Psoas muscle (tissue), 8 donors: Measurements from ENCODE around the gene GPD1. TPM values are rescaled to one million over a fixed set of nuclear protein-coding genes. Genes with fewer than 3 reads are reported as not detected.

Experiments
- ATAC-seq, 4 donors: fragments of 200-7000 bp; cut with Tn5 transposase; one replicate each; pipeline ENCODE4 v1.9.1; 2020; ENCODE audit warnings: moderate library complexity in 3 of 4, mild to moderate bottlenecking in 2 of 4
- DNase-seq, 2 donors: peaks; one replicate each; pipeline ENCODE4 v3.0.0-alpha.2; 2020
- H3K27ac ChIP-seq: fragments of 200-600 bp; one replicate; pipeline ENCODE4 v1.8.0; 2022
- H3K27me3 ChIP-seq, 3 donors: fragments of 200-600 bp in 1 of 3; one replicate each; pipeline versions ENCODE4 v1.6.1 to v1.8.0; 2013 to 2022; ENCODE audit warnings: low read length in 2 of 3, mild to moderate bottlenecking in 2 of 3, moderate library complexity in 1 of 3; ENCODE audit not compliant: insufficient read depth in 3 of 3
- H3K36me3 ChIP-seq, 2 donors: fragments of 200-600 bp in 1 of 2; one replicate each; pipeline versions ENCODE4 v1.6.1 to v1.8.0; 2013 to 2022; ENCODE audit warnings: low read depth in 1 of 2, mild to moderate bottlenecking in 1 of 2, moderate library complexity in 1 of 2; ENCODE audit not compliant: insufficient read depth in 1 of 2
- H3K4me1 ChIP-seq: fragments of 200-600 bp; one replicate; pipeline ENCODE4 v1.8.0; 2022
- H3K4me3 ChIP-seq: fragments of 200-600 bp; one replicate; pipeline ENCODE4 v1.8.0; 2022; ENCODE audit warnings: mild to moderate bottlenecking
- H3K9me3 ChIP-seq: fragments of 200-600 bp; one replicate; pipeline ENCODE4 v1.8.0; 2022
- WGBS, 3 donors: extraction: QIAGEN DNeasy Blood & Tissue Kit; methylation state at CpG; one replicate each; pipeline versions ENCODE4 v1.1.6 to v1.1.7; 2013; 5-methylcytosine and 5-hydroxymethylcytosine counted together
- intact Hi-C, 2 donors: fragments of 100-400 bp; cut with DNase I; formaldehyde crosslinking; loops; one replicate each; pipeline versions ENCODE4 v1.11.0 to v1.14.2; 2022
- polyA plus RNA-seq, 3 donors: library from polyadenylated mRNA; stranded (reverse); fragments of 200-250 nt; gene quantifications; one replicate each; pipeline ENCODE4 v1.2.3, GENCODE V29; 2013
- total RNA-seq, 4 donors: library from RNA; stranded (reverse); fragmentation: NEBNext Ultra II Directional in 2 of 4; extraction: Animal tissue kit (Norgen Biotek cat#: 25700) in 2 of 4; gene quantifications; one replicate each; pipeline versions ENCODE4 v1.2.1 to v1.2.4, GENCODE V29; 2021 to 2023
- TF ChIP-seq, protein P1 (sequence below): fragments of 200-600 bp; IDR thresholded peaks from one replicate; pipeline ENCODE4 v1.8.0; 2022; ENCODE audit warnings: antibody characterized with exemption
- donor health status: healthy with polysubstance abuse.
- donor health status: DM: no; HTN: no; CAD: no; lungs with moderate emphysema.
- donor health status: Bipolar disorder and iron deficiency.
- donor health status: healthy.
- donor health status: DM: yes; HTN: yes; CAD: no.
- donor health status: DM: no; HTN: no; CAD: no.
- donor health status: DM: no; HTN: no; CAD: no.
- donor health status: DM: yes; HTN: yes; CAD: no.

Gene GPD1
- total and polyA plus RNA-seq, 7 donors = 17.4 to 221 (median 120) TPM

DNA sequence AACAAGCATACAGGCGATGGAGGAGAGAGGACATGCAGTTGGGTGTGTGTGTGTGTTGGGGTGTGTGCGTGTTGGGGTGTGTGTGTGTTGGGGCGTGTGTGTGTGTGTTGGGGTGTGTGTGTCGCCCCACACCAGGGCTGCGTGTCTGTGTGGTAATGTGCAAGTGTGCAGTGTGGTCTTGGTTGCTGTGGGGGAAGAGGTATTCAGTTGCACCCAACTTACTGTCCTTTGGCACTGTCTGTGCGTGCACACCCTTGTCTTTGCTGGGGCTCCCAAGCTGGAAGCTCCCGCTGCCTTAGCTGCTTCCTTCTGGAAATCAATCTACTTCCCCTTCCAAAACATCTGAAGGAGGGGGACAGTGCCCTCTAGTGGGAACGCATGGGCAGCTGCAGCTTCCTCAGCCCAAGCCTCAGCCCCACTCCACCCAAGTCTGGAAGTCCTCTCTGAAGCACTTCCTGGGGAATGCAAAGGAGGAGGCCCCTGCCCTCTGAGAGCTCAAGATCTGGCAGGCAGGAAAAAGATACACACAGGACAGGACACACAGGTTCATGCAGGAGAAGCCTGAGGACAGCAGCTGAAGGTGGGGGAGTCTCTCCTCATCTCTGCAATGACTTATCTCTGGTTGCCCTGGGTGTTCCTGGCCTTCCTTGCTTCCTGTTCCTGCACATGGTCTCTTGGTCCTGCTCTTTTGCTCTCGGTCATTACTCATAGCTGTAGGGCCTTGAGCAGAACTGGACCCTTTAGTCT lies 33.3 kb upstream of the GPD1 start:
- Histone ChIP-seq H3K4me3 (no peak overlapping the region), H3K4me1 (peaks cover 3% of the 10 kb centered on the region), H3K9me3 (no peaks in the 10 kb centered on the region), H3K36me3 (no peaks in the 10 kb centered on the region), H3K27me3 (no peaks in the 10 kb centered on the region), H3K27ac (no peak overlapping the region)
- DNase-seq (peak; percentile 75 to 86), ATAC-seq (peak; percentile 73 to 84 (median 76))
- 39 to 50% (median 43%) methylated on average over 9 of the region's 9 CpGs for WGBS, 3 donors
- TF ChIP-seq, protein P1, sequence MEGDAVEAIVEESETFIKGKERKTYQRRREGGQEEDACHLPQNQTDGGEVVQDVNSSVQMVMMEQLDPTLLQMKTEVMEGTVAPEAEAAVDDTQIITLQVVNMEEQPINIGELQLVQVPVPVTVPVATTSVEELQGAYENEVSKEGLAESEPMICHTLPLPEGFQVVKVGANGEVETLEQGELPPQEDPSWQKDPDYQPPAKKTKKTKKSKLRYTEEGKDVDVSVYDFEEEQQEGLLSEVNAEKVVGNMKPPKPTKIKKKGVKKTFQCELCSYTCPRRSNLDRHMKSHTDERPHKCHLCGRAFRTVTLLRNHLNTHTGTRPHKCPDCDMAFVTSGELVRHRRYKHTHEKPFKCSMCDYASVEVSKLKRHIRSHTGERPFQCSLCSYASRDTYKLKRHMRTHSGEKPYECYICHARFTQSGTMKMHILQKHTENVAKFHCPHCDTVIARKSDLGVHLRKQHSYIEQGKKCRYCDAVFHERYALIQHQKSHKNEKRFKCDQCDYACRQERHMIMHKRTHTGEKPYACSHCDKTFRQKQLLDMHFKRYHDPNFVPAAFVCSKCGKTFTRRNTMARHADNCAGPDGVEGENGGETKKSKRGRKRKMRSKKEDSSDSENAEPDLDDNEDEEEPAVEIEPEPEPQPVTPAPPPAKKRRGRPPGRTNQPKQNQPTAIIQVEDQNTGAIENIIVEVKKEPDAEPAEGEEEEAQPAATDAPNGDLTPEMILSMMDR = peak; percentile 89
- intact Hi-C loops = loop anchor here (1.0 to 5.0 kb wide), 4 partner anchors 31 to 198 kb away; no protein-coding TSS in a partner anchor

- H3K4me1 ChIP-seq = peaks cover 4% of the 10 kb centered on the region
- no peaks in the 10 kb centered on the region for H3K36me3 ChIP-seq
- DNase-seq = no peak
- H3K27ac ChIP-seq = no peak overlapping the region
- TF ChIP-seq, protein P1 = no peak
- H3K4me3 ChIP-seq = no peak overlapping the region
- WGBS, 3 donors = 68 to 72% (median 69%) methylated on average over 10 of the region's 10 CpGs
- intact Hi-C loops = loop anchor here (5.0 kb wide), 2 partner anchors 105 to 200 kb away; no protein-coding TSS in a partner anchor
- H3K27me3 ChIP-seq = no peaks in the 10 kb centered on the region
- no peaks in the 10 kb centered on the region for H3K9me3 ChIP-seq
- no peak for ATAC-seq
Observed at GRCh38 chr12:50072198-50072907, 31.5 kb upstream of the GPD1 start.

DNA sequence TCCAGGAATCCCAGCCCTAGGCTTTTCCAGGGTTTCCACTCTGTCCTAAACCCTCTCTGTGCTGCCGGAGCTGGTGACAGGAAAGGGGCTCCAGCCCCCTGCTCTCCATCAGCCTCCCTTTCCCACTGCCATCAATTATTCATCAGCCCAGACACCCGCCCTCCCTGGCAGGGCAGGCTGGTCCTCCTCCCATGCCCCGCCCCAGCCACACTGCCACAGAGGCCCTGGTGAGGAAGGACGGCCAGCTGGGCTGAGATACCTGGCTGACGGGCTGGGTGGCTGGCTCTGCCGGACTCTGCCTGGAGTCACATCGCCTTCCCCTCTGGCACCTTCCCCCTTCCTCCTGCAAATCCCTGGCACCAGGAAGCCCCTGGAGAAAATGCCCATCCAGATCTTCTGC lies 30.6 kb upstream of the GPD1 start:
- WGBS, 3 donors = 75 to 92% (median 82%) methylated on average over 6 to 7 of the region's 7 CpGs
- H3K27ac ChIP-seq = no peak overlapping the region
- TF ChIP-seq, protein P1 = no peak
- no peaks in the 10 kb centered on the region for H3K9me3 ChIP-seq
- intact Hi-C loops = loop anchor here (1.0 to 5.0 kb wide), 3 partner anchors 30 to 201 kb away; no protein-coding TSS in a partner anchor
- H3K36me3 ChIP-seq = no peaks in the 10 kb centered on the region
- H3K4me3 ChIP-seq = no peak overlapping the region
- DNase-seq = no peak
- ATAC-seq = no peak
- H3K4me1 ChIP-seq = peaks cover 4% of the 10 kb centered on the region
- no peaks in the 10 kb centered on the region for H3K27me3 ChIP-seq

- Histone ChIP-seq H3K27ac (no peak overlapping the region), H3K36me3 (no peaks in the 10 kb centered on the region), H3K9me3 (no peaks in the 10 kb centered on the region), H3K4me1 (peaks cover 4% of the 10 kb centered on the region), H3K4me3 (no peak overlapping the region), H3K27me3 (no peaks in the 10 kb centered on the region)
- TF ChIP-seq, protein P1 = no peak
- WGBS, 3 donors = 75 to 82% (median 81%) methylated on average over 10 of the region's 10 CpGs
- no peak for DNase-seq
- intact Hi-C loops = loop anchor here (1.0 to 5.0 kb wide), 3 partner anchors 30 to 201 kb away; no protein-coding TSS in a partner anchor
- no peak for ATAC-seq
Observed at GRCh38 chr12:50073712-50074111, 30.1 kb upstream of the GPD1 start.
